ENCODE results near the gene CBR3. TPM values are rescaled to one million over a fixed set of nuclear protein-coding genes. Genes with fewer than 3 reads are reported as not detected.
"Not testable (repeated sequence)": the region's sequence is repeated elsewhere in the genome, so short reads cannot be mapped to it uniquely, and the experiment has no call there.

The CBR3 gene
- polyA plus RNA-seq, 1 experiment, result 10.2 TPM

DNA sequence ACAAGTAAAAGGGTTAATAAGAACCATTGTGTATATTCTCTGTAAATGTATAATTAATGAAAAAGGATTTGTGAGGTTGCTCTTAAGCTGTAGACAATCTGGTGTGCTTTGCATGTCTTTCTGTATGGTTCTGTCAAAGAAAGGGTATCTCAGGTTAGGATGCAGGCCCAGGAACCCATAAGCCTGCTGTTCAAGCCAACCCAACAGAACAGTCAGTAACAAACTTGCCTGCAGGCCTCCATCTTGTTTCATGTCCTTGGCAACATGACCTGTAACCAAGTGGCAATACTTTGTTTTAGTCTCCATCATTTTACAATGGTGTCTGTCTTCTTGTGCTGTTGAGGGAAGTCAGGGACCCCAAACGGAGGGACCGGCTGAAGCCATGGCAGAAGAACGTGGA lies 35.9 kb upstream of the CBR3 start:
- DNase-seq (ENCODE audit: low read depth, low spot score), result no peak
- peaks cover 5% of the 10 kb centered on the region for H3K27me3 ChIP-seq (ENCODE audit: control insufficient read depth, insufficient read depth, low read length)
- H3K4me3 ChIP-seq (ENCODE audit: low read depth, low read length), result no peak overlapping the region
- TF ChIP-seq, protein P1, sequence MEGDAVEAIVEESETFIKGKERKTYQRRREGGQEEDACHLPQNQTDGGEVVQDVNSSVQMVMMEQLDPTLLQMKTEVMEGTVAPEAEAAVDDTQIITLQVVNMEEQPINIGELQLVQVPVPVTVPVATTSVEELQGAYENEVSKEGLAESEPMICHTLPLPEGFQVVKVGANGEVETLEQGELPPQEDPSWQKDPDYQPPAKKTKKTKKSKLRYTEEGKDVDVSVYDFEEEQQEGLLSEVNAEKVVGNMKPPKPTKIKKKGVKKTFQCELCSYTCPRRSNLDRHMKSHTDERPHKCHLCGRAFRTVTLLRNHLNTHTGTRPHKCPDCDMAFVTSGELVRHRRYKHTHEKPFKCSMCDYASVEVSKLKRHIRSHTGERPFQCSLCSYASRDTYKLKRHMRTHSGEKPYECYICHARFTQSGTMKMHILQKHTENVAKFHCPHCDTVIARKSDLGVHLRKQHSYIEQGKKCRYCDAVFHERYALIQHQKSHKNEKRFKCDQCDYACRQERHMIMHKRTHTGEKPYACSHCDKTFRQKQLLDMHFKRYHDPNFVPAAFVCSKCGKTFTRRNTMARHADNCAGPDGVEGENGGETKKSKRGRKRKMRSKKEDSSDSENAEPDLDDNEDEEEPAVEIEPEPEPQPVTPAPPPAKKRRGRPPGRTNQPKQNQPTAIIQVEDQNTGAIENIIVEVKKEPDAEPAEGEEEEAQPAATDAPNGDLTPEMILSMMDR (IDR thresholded peaks at IDR 0.05; ENCODE audit: low read depth, low read length), result no peak
- ChIA-PET POLR2A (no interaction called here), CTCF (interaction anchor here (1.5 kb wide), 1 partner anchor 14 kb away, joined by 4 read pairs; no protein-coding TSS in a partner anchor)
- H3K9me3 ChIP-seq (ENCODE audit: control insufficient read depth, insufficient read depth, low read length), result peaks cover 1% of the 10 kb centered on the region; the same call in 1 of the 2 replicates
- no peak overlapping the region for H3K27ac ChIP-seq (ENCODE audit: low read depth, low read length)

DNA sequence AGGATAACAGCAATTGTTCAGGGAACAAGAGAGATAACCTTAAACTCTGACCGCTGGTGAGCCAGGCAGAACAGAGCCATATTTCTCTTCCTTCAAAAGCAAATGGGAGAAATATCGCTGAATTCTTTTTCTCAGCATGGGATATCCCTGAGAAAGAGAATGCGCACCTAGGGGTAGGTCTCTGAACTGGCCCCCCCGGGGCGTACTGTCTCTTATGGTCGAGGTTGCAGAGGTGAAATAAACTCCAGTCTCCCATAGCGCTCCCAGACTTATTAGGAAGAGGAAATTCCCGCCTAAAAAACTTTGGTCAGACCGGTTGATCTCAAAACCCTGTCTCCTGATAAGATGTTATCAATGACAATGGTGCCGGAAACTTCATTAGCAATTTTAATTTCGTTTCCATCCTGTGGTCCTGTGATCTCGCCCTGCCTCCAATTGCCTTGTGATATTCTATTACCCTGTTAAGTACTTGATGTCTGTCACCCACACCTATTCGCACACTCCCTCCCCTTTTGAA lies 35.1 kb upstream of the CBR3 start:
- H3K27ac ChIP-seq (ENCODE audit: low read depth, low read length); DNase-seq (ENCODE audit: low read depth, low spot score); H3K9me3 ChIP-seq (ENCODE audit: control insufficient read depth, insufficient read depth, low read length); CTCF ChIA-PET; H3K4me3 ChIP-seq (ENCODE audit: low read depth, low read length); POLR2A ChIA-PET; H3K27me3 ChIP-seq (ENCODE audit: control insufficient read depth, insufficient read depth, low read length): not testable (repeated sequence)

DNA sequence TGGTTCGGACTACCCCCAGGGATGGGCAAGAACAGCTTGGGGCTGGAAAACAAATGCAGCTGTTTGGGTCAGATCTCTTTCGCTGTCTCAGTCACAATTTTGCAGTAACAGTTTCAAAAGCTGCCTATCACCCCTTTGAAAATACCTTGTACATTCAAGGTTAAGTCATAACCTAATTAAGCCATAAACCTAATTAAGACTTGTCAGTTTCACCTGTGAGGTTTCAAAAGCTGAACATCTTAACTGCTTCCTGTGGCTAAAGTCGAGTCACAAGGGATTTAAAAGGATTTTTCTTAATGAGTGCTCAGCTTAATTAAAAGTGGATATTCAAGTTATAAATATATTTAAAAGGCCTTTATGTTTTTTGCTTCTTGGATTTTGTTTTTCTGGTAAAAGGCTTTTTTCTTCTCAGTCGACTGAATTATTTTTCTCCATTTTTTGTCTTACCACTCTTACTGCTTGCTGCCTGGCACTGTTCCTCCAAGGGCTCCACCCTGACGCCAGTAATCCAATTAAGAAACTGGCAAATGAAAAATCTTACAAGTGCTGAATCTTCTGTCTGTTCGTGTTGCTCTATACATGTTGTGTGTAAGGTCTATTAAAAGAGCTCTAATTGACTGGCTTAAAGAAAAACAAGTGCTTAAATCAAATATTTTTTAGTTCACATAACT lies 33.8 kb upstream of the CBR3 start:
- no peak overlapping the region for H3K4me3 ChIP-seq (ENCODE audit: low read depth, low read length)
- ChIA-PET POLR2A (no interaction called here), CTCF (interaction anchor here (1.8 kb wide), 1 partner anchor 12 kb away, joined by 16 read pairs; no protein-coding TSS in a partner anchor)
- H3K27me3 ChIP-seq (ENCODE audit: control insufficient read depth, insufficient read depth, low read length), result peaks cover 10% of the 10 kb centered on the region
- H3K9me3 ChIP-seq (ENCODE audit: control insufficient read depth, insufficient read depth, low read length), result no peaks in the 10 kb centered on the region
- TF ChIP-seq, protein P1 (IDR thresholded peaks at IDR 0.05; ENCODE audit: low read depth, low read length), result no peak
- H3K27ac ChIP-seq (ENCODE audit: low read depth, low read length), result no peak overlapping the region
- DNase-seq (ENCODE audit: low read depth, low spot score), result no peak

DNA sequence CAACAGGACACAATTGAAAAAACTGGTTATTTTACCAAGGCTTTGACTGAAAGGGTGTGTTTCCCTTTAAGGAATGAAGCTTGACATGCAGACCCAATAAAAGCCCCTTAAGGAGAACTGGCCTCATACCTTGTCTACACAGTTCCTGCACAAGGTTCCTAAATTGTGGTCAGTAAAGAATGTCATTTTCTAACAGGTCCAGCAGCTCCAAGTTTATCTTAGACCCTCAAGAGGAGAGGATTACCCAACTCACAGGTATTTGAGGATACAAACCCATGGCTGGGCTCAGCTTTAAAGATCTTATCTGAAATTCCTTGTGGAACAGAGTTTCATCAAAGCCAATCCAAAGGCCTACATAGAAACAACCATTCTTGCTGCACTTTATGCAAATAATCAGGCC lies 31.4 kb upstream of the CBR3 start:
- DNase-seq (ENCODE audit: low read depth, low spot score), result no peak
- POLR2A ChIA-PET, result no interaction called here

DNA sequence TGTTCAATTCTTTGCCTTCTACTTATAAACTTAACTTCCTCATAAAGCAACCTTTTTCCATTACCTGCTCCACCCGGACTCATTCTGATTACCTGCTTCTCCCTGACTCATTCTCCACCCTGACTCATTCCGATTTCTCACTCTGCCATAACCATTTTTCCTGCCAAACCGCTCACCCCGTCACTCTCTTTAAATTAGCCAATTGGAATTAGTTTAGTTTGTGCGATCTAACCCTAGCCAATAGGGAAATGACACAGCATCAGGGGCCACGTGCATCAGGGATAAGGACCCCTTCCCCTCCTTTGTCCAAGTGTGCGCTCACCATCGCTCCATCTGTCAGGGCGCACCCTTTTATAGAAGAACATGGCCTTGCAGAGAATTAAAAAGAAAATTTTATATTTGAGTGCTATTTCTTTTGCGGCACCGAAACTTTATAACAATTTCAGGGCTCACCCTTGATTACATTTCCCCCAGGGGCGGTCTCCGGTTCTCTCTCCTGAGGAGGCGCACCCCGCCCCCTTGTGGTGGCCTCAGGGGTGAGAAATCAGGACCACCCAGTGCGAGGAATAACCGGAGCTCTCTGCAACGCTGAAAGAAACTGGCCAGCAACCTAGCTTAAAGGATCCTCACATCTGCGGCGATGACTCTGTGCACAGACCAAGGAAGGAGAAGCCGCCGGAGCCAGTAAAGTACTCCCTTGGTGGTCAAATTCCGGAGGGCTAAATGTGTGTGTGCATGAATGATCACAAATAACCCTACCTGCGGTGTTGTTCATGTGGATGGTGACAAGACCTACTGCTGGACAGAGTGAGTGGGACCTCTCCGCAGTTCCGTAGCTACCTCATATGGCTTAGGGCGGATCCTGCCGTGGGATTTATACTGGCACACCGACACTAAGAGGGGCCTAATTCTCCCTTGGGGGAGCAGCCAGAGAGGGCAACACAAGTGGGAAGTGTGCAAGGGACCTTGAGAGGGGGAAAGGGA lies 30.3 kb upstream of the CBR3 start:
- CTCF ChIA-PET, result interaction anchor here (0.6 to 1.0 kb wide), 6 partner anchors 9 to 1403 kb away, joined by 3 to 4 read pairs (median 3); no protein-coding TSS in a partner anchor

More for the DNA sequence above, 31.4 kb upstream of the CBR3 start:
- Histone ChIP-seq H3K9me3 (ENCODE audit: control insufficient read depth, insufficient read depth, low read length) (no peaks in the 10 kb centered on the region), H3K27ac (ENCODE audit: low read depth, low read length) (no peak overlapping the region), H3K4me3 (ENCODE audit: low read depth, low read length) (no peak overlapping the region), H3K27me3 (ENCODE audit: control insufficient read depth, insufficient read depth, low read length) (peaks cover 23% of the 10 kb centered on the region)
- CTCF ChIA-PET, result interaction anchor here (1.6 to 1.7 kb wide), 2 partner anchors 9 to 16 kb away, joined by 4 to 8 read pairs; no protein-coding TSS in a partner anchor
- TF ChIP-seq, protein P1 (IDR thresholded peaks at IDR 0.05; ENCODE audit: low read depth, low read length), result no peak

More for the DNA sequence above, 30.3 kb upstream of the CBR3 start:
- TF ChIP-seq, protein P1 (IDR thresholded peaks at IDR 0.05; ENCODE audit: low read depth, low read length), result peak; percentile 60
- H3K4me3 ChIP-seq (ENCODE audit: low read depth, low read length), result 0 out of 2 replicates have a peak overlapping the region, but pooled peaks have one; percentile 17
- peaks cover 26% of the 10 kb centered on the region for H3K27me3 ChIP-seq (ENCODE audit: control insufficient read depth, insufficient read depth, low read length)
- no peak overlapping the region for H3K27ac ChIP-seq (ENCODE audit: low read depth, low read length)
- no peak for DNase-seq (ENCODE audit: low read depth, low spot score)
- H3K9me3 ChIP-seq (ENCODE audit: control insufficient read depth, insufficient read depth, low read length), result no peaks in the 10 kb centered on the region
- POLR2A ChIA-PET, result interaction anchor here (0.6 to 1.0 kb wide), 2 partner anchors 35 to 44 kb away, joined by 3 to 6 read pairs; partner anchors contain the start of genes CBR1 and SETD4

All from AG04450 (cell line).